ENCODE measurements around the gene HDGFL2. TPM values are rescaled to one million over a fixed set of nuclear protein-coding genes. Genes with fewer than 3 reads are reported as not detected.

The HDGFL2 gene
- total and polyA plus RNA-seq, 8 donors = 30.9 to 87.4 (median 73.1) TPM

DNA sequence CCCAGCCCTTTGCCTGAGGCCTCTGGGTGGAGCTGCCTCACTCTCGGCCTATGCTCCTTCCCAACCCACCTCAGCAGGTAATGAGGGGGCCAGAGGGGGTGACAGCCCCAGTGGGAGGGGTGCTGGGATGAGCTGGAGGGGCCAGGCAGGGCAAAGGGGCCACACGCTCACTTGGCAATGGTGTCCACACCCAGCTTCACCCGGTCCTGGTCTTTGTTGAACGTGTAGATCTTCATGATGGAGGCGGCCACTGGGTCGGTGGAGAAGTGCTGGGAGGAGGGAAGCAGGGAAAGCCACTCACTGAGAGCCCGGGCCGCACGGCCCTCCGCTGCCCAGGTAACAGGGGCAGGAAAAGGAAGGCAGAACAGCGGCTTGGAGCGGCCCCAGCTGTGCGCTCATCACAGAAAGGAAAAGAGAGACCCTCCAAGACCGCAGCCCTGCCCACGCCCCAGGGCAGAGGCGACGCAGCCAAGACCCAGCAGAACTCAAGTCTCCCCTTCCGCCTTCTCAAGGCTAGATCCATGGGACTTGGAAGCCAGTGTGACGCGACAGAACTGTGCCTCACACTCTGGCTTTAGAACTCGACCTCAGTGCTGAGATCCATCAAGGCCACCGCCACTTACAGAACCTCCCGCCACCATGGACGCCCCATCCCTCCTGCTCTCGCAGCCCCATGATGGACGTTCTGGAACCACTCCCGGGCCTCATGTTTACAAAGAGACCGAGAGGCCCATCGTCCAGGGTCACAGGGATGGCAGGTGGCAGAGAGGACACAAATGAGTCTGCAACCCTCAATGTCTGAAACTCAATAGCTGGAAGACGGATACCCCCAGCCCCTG is 23.7 kb upstream of the HDGFL2 start:
- Histone ChIP-seq H3K27me3 (no peaks in the 10 kb centered on the region), H3K4me1 (no peaks in the 10 kb centered on the region), H3K27ac (no peak overlapping the region), H3K36me3 (peaks cover 0 to 100% of the 10 kb centered on the region in 2 donors), H3K9me3 (no peaks in the 10 kb centered on the region), H3K4me3 (no peak overlapping the region)
- intact Hi-C loops (cut with DNase I) = no loop called here
- TF ChIP-seq, protein P1, sequence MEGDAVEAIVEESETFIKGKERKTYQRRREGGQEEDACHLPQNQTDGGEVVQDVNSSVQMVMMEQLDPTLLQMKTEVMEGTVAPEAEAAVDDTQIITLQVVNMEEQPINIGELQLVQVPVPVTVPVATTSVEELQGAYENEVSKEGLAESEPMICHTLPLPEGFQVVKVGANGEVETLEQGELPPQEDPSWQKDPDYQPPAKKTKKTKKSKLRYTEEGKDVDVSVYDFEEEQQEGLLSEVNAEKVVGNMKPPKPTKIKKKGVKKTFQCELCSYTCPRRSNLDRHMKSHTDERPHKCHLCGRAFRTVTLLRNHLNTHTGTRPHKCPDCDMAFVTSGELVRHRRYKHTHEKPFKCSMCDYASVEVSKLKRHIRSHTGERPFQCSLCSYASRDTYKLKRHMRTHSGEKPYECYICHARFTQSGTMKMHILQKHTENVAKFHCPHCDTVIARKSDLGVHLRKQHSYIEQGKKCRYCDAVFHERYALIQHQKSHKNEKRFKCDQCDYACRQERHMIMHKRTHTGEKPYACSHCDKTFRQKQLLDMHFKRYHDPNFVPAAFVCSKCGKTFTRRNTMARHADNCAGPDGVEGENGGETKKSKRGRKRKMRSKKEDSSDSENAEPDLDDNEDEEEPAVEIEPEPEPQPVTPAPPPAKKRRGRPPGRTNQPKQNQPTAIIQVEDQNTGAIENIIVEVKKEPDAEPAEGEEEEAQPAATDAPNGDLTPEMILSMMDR (IDR thresholded peaks at IDR 0.05) = no peak
- DNase-seq (no peak), ATAC-seq (no peak)

DNA sequence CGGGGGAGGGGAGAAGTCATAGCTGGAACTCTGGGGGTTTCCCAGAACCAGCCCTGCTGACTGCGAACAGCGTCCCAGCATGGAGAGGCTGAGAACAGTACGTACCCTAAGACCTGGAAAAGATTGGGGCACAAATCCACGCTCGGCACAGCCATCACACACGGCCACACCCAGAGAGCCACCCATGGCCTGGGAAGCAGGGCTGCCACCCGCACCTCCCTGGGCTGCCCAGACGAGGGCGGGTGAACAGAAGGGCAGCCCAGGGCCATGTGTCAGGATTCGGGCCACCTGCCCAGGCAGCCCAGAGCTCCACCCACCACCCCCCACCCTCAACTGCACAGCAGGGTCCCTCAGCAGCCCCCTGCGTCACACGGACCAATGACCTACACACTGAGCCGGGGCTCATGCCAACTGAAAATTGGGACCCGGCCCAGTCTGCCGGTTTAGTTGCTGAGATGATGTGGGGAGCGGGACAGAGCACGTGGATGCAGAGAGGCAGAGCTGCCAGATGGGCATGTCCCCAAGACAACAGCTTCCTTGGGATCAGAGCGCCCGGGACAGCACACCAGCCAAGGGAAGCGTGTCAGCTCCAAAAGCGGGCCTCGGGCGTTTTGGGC is 23.0 kb upstream of the HDGFL2 start:
- Histone ChIP-seq H3K27me3 (no peaks in the 10 kb centered on the region), H3K36me3 (peaks cover 0 to 100% of the 10 kb centered on the region in 2 donors), H3K4me3 (no peak overlapping the region), H3K9me3 (no peaks in the 10 kb centered on the region), H3K4me1 (no peaks in the 10 kb centered on the region), H3K27ac (no peak overlapping the region)
- DNase-seq (peak in 1 of 4 donors; percentile 58), ATAC-seq (no peak)
- intact Hi-C loops (cut with DNase I) = no loop called here
- TF ChIP-seq, protein P1 (IDR thresholded peaks at IDR 0.05) = no peak

DNA sequence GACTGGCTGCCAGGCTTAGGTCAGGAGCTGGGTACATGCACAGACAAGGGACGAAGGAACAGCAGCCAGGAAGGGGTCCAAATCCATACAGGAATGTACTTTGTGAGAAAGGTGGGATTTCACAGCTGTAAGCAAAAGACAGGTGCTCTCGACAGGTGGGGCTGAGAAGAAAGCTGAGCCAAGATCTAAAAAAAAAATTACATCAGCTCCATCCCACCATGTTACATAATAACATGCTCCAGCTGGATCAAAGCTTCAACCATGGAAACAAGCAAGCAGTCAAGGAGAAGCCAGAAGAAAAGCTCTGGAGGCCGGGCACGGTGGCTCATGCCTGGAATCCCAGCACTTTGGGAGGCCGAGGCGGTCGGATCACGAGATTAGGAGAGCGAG is 22.5 kb upstream of the HDGFL2 start:
- peaks cover 0 to 100% of the 10 kb centered on the region in 2 donors for H3K36me3 ChIP-seq
- DNase-seq (no peak), ATAC-seq (no peak)
- H3K27me3 ChIP-seq = no peaks in the 10 kb centered on the region
- H3K27ac ChIP-seq = no peak overlapping the region
- H3K4me3 ChIP-seq = no peak overlapping the region
- TF ChIP-seq, protein P1 (IDR thresholded peaks at IDR 0.05) = no peak
- H3K4me1 ChIP-seq = no peaks in the 10 kb centered on the region
- intact Hi-C loops (cut with DNase I) = no loop called here
- no peaks in the 10 kb centered on the region for H3K9me3 ChIP-seq

DNA sequence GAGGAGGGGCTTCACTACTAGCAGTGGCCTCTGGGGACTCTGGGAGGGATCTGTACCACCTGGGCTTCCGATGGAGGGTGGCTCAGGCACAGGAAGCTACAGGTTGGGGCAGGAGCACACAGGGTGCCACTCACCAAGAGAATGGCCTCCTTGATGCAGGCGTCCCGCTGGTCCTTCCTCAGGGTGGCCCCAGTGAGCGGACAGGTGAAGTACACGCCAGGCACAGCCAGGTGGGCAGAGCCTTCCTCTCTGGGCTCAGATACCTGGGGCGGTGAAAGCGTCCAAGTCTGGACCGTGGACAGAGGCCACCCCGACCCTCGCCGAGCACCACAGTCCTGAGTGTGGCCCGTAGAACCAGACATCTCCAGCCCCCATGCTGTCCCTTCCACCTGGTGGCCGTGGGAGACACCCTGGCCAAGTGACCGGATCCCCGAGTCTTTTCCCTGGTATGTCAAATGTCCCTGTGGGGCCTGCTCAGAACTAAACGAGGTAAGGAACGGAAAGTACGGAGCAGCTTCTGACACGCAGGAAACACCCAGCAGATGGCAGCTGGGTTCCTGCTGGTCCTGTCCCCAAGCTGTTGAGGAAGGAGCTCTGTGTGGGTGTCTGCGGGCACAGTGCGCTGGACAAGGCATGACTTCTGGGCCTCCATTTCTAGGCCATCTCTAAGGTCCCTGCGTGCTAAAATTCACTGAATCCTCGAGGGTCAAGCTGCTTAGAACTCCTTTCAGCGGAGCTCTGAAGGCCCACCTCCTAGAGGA is 19.7 kb upstream of the HDGFL2 start:
- H3K36me3 ChIP-seq = peaks cover 0 to 75% of the 10 kb centered on the region in 2 donors
- TF ChIP-seq, protein P1 (IDR thresholded peaks at IDR 0.05) = no peak
- ATAC-seq = no peak
- intact Hi-C loops (cut with DNase I) = no loop called here
- no peaks in the 10 kb centered on the region for H3K9me3 ChIP-seq
- H3K4me3 ChIP-seq = no peak overlapping the region
- no peak overlapping the region for H3K27ac ChIP-seq
- H3K4me1 ChIP-seq = peaks cover 7 to 16% of the 10 kb centered on the region in 2 donors
- no peak for DNase-seq
- H3K27me3 ChIP-seq = no peaks in the 10 kb centered on the region
